ENCODE measurements around the gene RBM15. TPM values are rescaled to one million over a fixed set of nuclear protein-coding genes. Genes with fewer than 3 reads are reported as not detected.

RBM15 gene
- total and polyA plus RNA-seq, 2 of the 13 experiments (the other 11 are each of a cell fraction or from before 2014, with no cell fraction given) = 13.5 to 36.4 TPM

GRCh38 chr1:110298991-110299390 is 40.2 kb upstream of the RBM15 start:
- CTCF ChIA-PET (ENCODE audit: low intra/inter-chr PET ratio, low total read pairs) = no interaction called here
- no peak for TF ChIP-seq MATR3 (CRISPR knock-in tag; IDR thresholded peaks at IDR 0.05)
- no peak for TF ChIP-seq JARID2 (CRISPR knock-in tag; IDR thresholded peaks at IDR 0.05; ENCODE audit: insufficient replicate concordance)
- TF ChIP-seq FOXP4 (CRISPR knock-in tag; IDR thresholded peaks at IDR 0.05) = no peak
- no peak for TF ChIP-seq NFAT5 (CRISPR knock-in tag; IDR thresholded peaks at IDR 0.05)
- TF ChIP-seq HOXA9 (CRISPR knock-in tag; IDR thresholded peaks at IDR 0.05; ENCODE audit: borderline replicate concordance) = no peak
- no peak for TF ChIP-seq ZBTB21 (CRISPR knock-in tag; IDR thresholded peaks at IDR 0.05)
- no peak for TF ChIP-seq ZNF672 (CRISPR knock-in tag; IDR thresholded peaks at IDR 0.05)
- no peak for TF ChIP-seq ZFX (CRISPR knock-in tag; IDR thresholded peaks at IDR 0.05; ENCODE audit: low read depth)
- no peak for TF ChIP-seq CBX2 (IDR thresholded peaks at IDR 0.05; ENCODE audit: low read depth, low read length)
- no peak for TF ChIP-seq CBX2 (CRISPR knock-in tag; IDR thresholded peaks at IDR 0.05; ENCODE audit: low read depth)
- TF ChIP-seq MBNL3 (CRISPR knock-in tag; conservative IDR thresholded peaks at IDR 0.05) = no peak
- no peak for TF ChIP-seq ZNF543 (CRISPR knock-in tag; IDR thresholded peaks at IDR 0.05)
- FAIRE-seq = no peak

More at GRCh38 chr1:110298991-110299390, 40.2 kb upstream of the RBM15 start:
- H3K79me2 ChIP-seq (ENCODE audit: insufficient read depth, low read length) = no peaks in the 10 kb centered on the region
- POLR2A ChIA-PET = no interaction called here
- no TSS peak for BruUV-seq (replicated peaks)
- no peak overlapping the region for H3K27ac ChIP-seq (ENCODE audit: extremely low read length, insufficient read depth, low read length)
- in situ Hi-C loops (cut with HindIII; ENCODE audit: extremely low pct_ligation_motif_present, low pct_unique_long_range_greater_than_20kb) (no loop called here), intact Hi-C loops (cut with micrococcal nuclease; ENCODE audit: unreplicated experiment) (no loop called here)
- no peaks in the 10 kb centered on the region for H3K4me1 ChIP-seq (ENCODE audit: insufficient read depth, low read length)
- H3K9ac ChIP-seq (ENCODE audit: insufficient read depth, low read depth, low read length) = no peak overlapping the region
- H3K27me3 ChIP-seq (ENCODE audit: control insufficient read depth in 1 of 2, insufficient read depth in 2 of 2, low read length in 2 of 2) = no peaks in the 10 kb centered on the region; a peak in 2 of 5 replicates
- H3K36me3 ChIP-seq (replicated peaks in 1 of 2; ENCODE audit: control insufficient read depth in 1 of 2, insufficient read depth in 2 of 2, low read length in 2 of 2) = no peaks in the 10 kb centered on the region
- ATAC-seq = no peak
- no peak for DNase-seq (ENCODE audit: low spot score)
- no peak overlapping the region for H3K4me2 ChIP-seq (ENCODE audit: low read depth, low read length)
- 4% methylated on average over 4 of the region's 4 CpGs for WGBS (ENCODE audit: low lambda C conversion rate)
- H2AFZ ChIP-seq (ENCODE audit: low read length) = no peak overlapping the region
- no peaks in the 10 kb centered on the region for H4K20me1 ChIP-seq (ENCODE audit: insufficient read depth, low read length)
- no peaks in the 10 kb centered on the region for H3K9me3 ChIP-seq (ENCODE audit: low read length)
- H3K4me3 ChIP-seq (replicated peaks in 1 of 3; ENCODE audit: insufficient read depth in 1 of 3, low read depth in 2 of 3, low read length in 3 of 3) = no peak overlapping the region

Measured in HepG2 (cell line).